H1 (cell line): Measurements from ENCODE around the gene GALNT18. TPM values are rescaled to one million over a fixed set of nuclear protein-coding genes. Genes with fewer than 3 reads are reported as not detected.

Experiments
- CTCF ChIA-PET: fragments of 300-600 bp; sonication (Branson Sonifier 250); formaldehyde crosslinking; loops from one replicate; lab custom pipeline; 2021; ENCODE audit not compliant: partially characterized antibody; lab: Charles Lee
- POLR2A ChIA-PET: fragments of 300-600 bp; sonication (Branson Sonifier 250); formaldehyde crosslinking; loops from one replicate; lab custom pipeline; 2021; ENCODE audit warnings: inconsistent platforms; ENCODE audit not compliant: partially characterized antibody; lab: Charles Lee
- DNase-seq, 2 experiments: peaks; one replicate each; pipeline versions ENCODE4 v3.0.0 to v3.0.0-alpha.2; 2010 to 2022; ENCODE audit warnings: low spot score in 2 of 2, low read depth in 1 of 2, mixed read lengths in 1 of 2
- FAIRE-seq: peaks from 2 replicates; lab custom pipeline; 2011; peaks lifted over from hg19 to GRCh38; lab: Jason Lieb, UNC
- H2AFZ ChIP-seq: 2 replicates; pipeline ENCODE4 v1.8.1; 2012; ENCODE audit warnings: low read length, inconsistent platforms
- H2AK5ac ChIP-seq: 2 replicates; pipeline ENCODE4 v1.6.1; 2013; ENCODE audit warnings: low read depth, low read length
- H2BK120ac ChIP-seq: replicated peaks from 2 replicates; pipeline ENCODE3; 2013; ENCODE audit warnings: low read depth, low read length, inconsistent platforms
- H2BK12ac ChIP-seq: 2 replicates; pipeline ENCODE4 v1.6.1; 2013; ENCODE audit warnings: low read depth, low read length
- H2BK15ac ChIP-seq: 2 replicates; pipeline ENCODE4 v1.6.1; 2013; ENCODE audit warnings: low read length
- H2BK20ac ChIP-seq: 2 replicates; pipeline ENCODE4 v1.6.1; 2013; ENCODE audit warnings: low read length
- H2BK5ac ChIP-seq: 2 replicates; pipeline ENCODE4 v1.6.1; 2013; ENCODE audit warnings: low read depth, low read length
- H3K14ac ChIP-seq: 2 replicates; pipeline ENCODE4 v1.6.1; 2013; ENCODE audit warnings: inconsistent platforms; ENCODE audit not compliant: insufficient read length
- H3K18ac ChIP-seq: 2 replicates; pipeline ENCODE4 v1.6.1; 2013; ENCODE audit warnings: low read length; ENCODE audit errors: extremely low read depth
- H3K23ac ChIP-seq: 2 replicates; pipeline ENCODE4 v1.6.1; 2013; ENCODE audit warnings: inconsistent platforms; ENCODE audit not compliant: insufficient read length
- H3K23me2 ChIP-seq: 2 replicates; pipeline ENCODE4 v1.6.1; 2013; ENCODE audit warnings: low read depth, low read length
- H3K27ac ChIP-seq: 2 replicates; pipeline ENCODE4 v1.6.1; 2011; ENCODE audit warnings: low read depth, low read length, inconsistent platforms
- H3K27me3 ChIP-seq, 4 experiments: replicated peaks in 1 of 4; 1 replicate in 1 of 4; 2 replicates in 3 of 4; pipeline versions ENCODE4 v1.6.1 to v1.8.1; 2011 to 2013; ENCODE audit warnings: low read length in 3 of 4, mild to moderate bottlenecking in 3 of 4, inconsistent platforms in 2 of 4, mixed read lengths in 2 of 4, moderate library complexity in 1 of 4; ENCODE audit not compliant: control insufficient read depth in 3 of 4, insufficient read depth in 3 of 4; ENCODE audit errors: extremely low read depth in 1 of 4
- H3K36me3 ChIP-seq, 4 experiments: 2 replicates each; pipeline versions ENCODE4 v1.6.1 to v1.8.1; 2011 to 2013; ENCODE audit warnings: mild to moderate bottlenecking in 4 of 4, low read length in 3 of 4, moderate library complexity in 2 of 4, control low read depth in 1 of 4, inconsistent platforms in 1 of 4; ENCODE audit not compliant: insufficient read depth in 4 of 4, control insufficient read depth in 2 of 4
- H3K4ac ChIP-seq: replicated peaks from 2 replicates; pipeline ENCODE3; 2013; ENCODE audit warnings: low read length, low read depth, mixed read lengths, inconsistent platforms; ENCODE audit not compliant: insufficient read length
- H3K4me1 ChIP-seq, 4 experiments: replicated peaks in 1 of 4; 1 replicate in 1 of 4; 2 replicates in 3 of 4; pipeline versions ENCODE4 v1.6.1 to v1.8.1; 2011 to 2013; ENCODE audit warnings: low read length in 3 of 4, inconsistent platforms in 2 of 4, mixed read lengths in 1 of 4; ENCODE audit not compliant: insufficient read depth in 4 of 4, control insufficient read depth in 3 of 4
- H3K4me2 ChIP-seq, 2 experiments: 2 replicates each; pipeline versions ENCODE4 v1.6.1 to v1.8.1; 2011 to 2013; ENCODE audit warnings: low read depth in 2 of 2, low read length in 2 of 2, control low read depth in 1 of 2, inconsistent platforms in 1 of 2, mild to moderate bottlenecking in 1 of 2; ENCODE audit not compliant: insufficient read depth in 1 of 2
- H3K4me3 ChIP-seq, 4 experiments: fragments of 200-600, 300-600 bp in 1 of 4; sonication (generic), shearing (Covaris generic), sonication (Bioruptor Twin) in 1 of 4; 2 replicates each; pipeline versions ENCODE4 v1.5.1 to v1.8.1; 2011 to 2016; ENCODE audit warnings: low read length in 4 of 4, low read depth in 3 of 4, control low read depth in 2 of 4, inconsistent platforms in 2 of 4, mild to moderate bottlenecking in 2 of 4, mixed read lengths in 1 of 4, moderate library complexity in 1 of 4; ENCODE audit not compliant: insufficient read depth in 2 of 4; ENCODE audit errors: extremely low read depth in 1 of 4
- H3K56ac ChIP-seq: replicated peaks from 2 replicates; pipeline ENCODE3; 2013; ENCODE audit warnings: low read depth, mild to moderate bottlenecking, mixed read lengths, low read length, inconsistent platforms; ENCODE audit not compliant: insufficient read length
- H3K79me1 ChIP-seq: 2 replicates; pipeline ENCODE4 v1.6.1; 2013; ENCODE audit warnings: low read depth, low read length, control low read depth
- H3K79me2 ChIP-seq, 2 experiments: 2 replicates each; pipeline versions ENCODE4 v1.6.1 to v1.8.1; 2012 to 2013; ENCODE audit warnings: low read length in 2 of 2, mild to moderate bottlenecking in 2 of 2, inconsistent platforms in 1 of 2; ENCODE audit not compliant: insufficient read depth in 2 of 2, control insufficient read depth in 1 of 2
- H3K9ac ChIP-seq, 4 experiments: replicated peaks in 1 of 4; 1 replicate in 1 of 4; 2 replicates in 3 of 4; pipeline versions ENCODE4 v1.6.1 to v1.8.1; 2011 to 2013; ENCODE audit warnings: low read depth in 3 of 4, low read length in 3 of 4, control low read depth in 2 of 4, mild to moderate bottlenecking in 2 of 4, moderate library complexity in 2 of 4, inconsistent platforms in 1 of 4; ENCODE audit errors: extremely low read depth in 1 of 4
- H3K9me3 ChIP-seq, 2 experiments: 2 replicates each; pipeline versions ENCODE4 v1.6.1 to v1.8.1; 2012 to 2013; ENCODE audit warnings: mild to moderate bottlenecking in 2 of 2, moderate library complexity in 2 of 2, control low read depth in 1 of 2, inconsistent platforms in 1 of 2, low read depth in 1 of 2, low read length in 1 of 2, mixed read lengths in 1 of 2; ENCODE audit not compliant: insufficient read depth in 2 of 2
- H4K20me1 ChIP-seq, 2 experiments: replicated peaks in 1 of 2; 2 replicates each; pipeline versions ENCODE3 to v1.8.1; 2011 to 2013; ENCODE audit warnings: inconsistent platforms in 2 of 2, low read length in 2 of 2, mild to moderate bottlenecking in 1 of 2; ENCODE audit not compliant: insufficient read depth in 2 of 2, control insufficient read depth in 1 of 2
- H4K5ac ChIP-seq: 2 replicates; pipeline ENCODE4 v1.6.1; 2013; ENCODE audit warnings: low read length, low read depth, mixed read lengths, inconsistent platforms; ENCODE audit not compliant: insufficient read length
- H4K8ac ChIP-seq: 2 replicates; pipeline ENCODE4 v1.8.0; 2013; ENCODE audit warnings: mild to moderate bottlenecking, moderate library complexity, low read length, inconsistent platforms; ENCODE audit not compliant: insufficient read depth; ENCODE audit errors: extremely low read depth
- H4K91ac ChIP-seq: replicated peaks from 2 replicates; pipeline ENCODE3; 2013; ENCODE audit warnings: low read length, mixed read lengths, inconsistent platforms; ENCODE audit not compliant: insufficient read length
- CHD1 ChIP-seq: IDR thresholded peaks from 2 replicates; pipeline ENCODE4 v1.6.1; 2012; ENCODE audit warnings: low read depth, low read length, improper control_type of control experiment
- PHF8 ChIP-seq: fragments of 200-600 bp; sonication (generic); conservative IDR thresholded peaks from 2 replicates; pipeline ENCODE4 v1.7.1; 2012; ENCODE audit warnings: low read depth, mild to moderate bottlenecking, inconsistent platforms, low read length, moderate library complexity
- SIX5 ChIP-seq: IDR thresholded peaks from 2 replicates; pipeline ENCODE4 v1.6.1; 2011; ENCODE audit warnings: mild to moderate bottlenecking, low read depth, low read length
- SUZ12 ChIP-seq: fragments of 200-600 bp; sonication (generic); IDR thresholded peaks from 2 replicates; pipeline ENCODE4 v1.6.1; 2012; ENCODE audit warnings: mild to moderate bottlenecking, inconsistent platforms, low read length, moderate library complexity, mixed read lengths
- TAF1 ChIP-seq: IDR thresholded peaks from 2 replicates; pipeline ENCODE4 v1.6.1; 2011; ENCODE audit warnings: mild to moderate bottlenecking, low read depth, low read length
- TAF7 ChIP-seq: optimal IDR thresholded peaks from 2 replicates; pipeline ENCODE3; 2011; ENCODE audit warnings: low read depth, mild to moderate bottlenecking, inconsistent platforms, low read length, moderate library complexity, borderline replicate concordance
- USF2 ChIP-seq: IDR thresholded peaks from 2 replicates; pipeline ENCODE4 v1.6.1; 2011; ENCODE audit warnings: low read length, improper control_type of control experiment
- WGBS, 2 experiments: shearing (Covaris generic) in 1 of 2; methylation state at CpG; one replicate each; pipeline versions ENCODE4 v1.1.6 to v1.1.7; 2013 to 2015; ENCODE audit warnings: low lambda C conversion rate in 2 of 2, mixed read lengths in 2 of 2, inconsistent platforms in 1 of 2, low coverage in 1 of 2, missing lambda C conversion rate in 1 of 2; ENCODE audit not compliant: insufficient replicate concordance in 2 of 2, insufficient coverage in 1 of 2, insufficient read length in 1 of 2; ENCODE audit errors: extremely low coverage in 1 of 2, missing lambda C conversion rate in 1 of 2; 5-methylcytosine and 5-hydroxymethylcytosine counted together
- polyA plus RNA-seq, 7 experiments: library from polyadenylated mRNA; depleted of rRNA in 3 of 7; stranded (reverse) in 5 of 7; unstranded in 2 of 7; fragments of >200 nt in 5 of 7; fragments of 200-250 nt in 2 of 7; gene quantifications; 1 replicate in 5 of 7; 2 replicates in 1 of 7; 4 replicates in 1 of 7; pipeline versions ENCODE4 v1.2.1 to v1.2.3, GENCODE V29; 2011 to 2013; ENCODE audit warnings: missing spikeins in 2 of 7, mixed read lengths in 2 of 7
- total RNA-seq: library from RNA; stranded (reverse); fragmentation: NEBNext Ultra II Directional; extraction: Animal tissue kit (Norgen Biotek cat#: 25700); gene quantifications from 2 replicates; pipeline ENCODE4 v1.2.1, GENCODE V29; 2021

Gene GALNT18
- total and polyA plus RNA-seq, 2 of the 8 experiments (the other 6 are each of a cell fraction or from before 2014, with no cell fraction given): 6.0 to 9.4 TPM

- no peak overlapping the region for H3K18ac ChIP-seq
- H3K4me3 ChIP-seq: no peak overlapping the region
- no peak overlapping the region for H3K56ac ChIP-seq
- H2BK15ac ChIP-seq: no peak overlapping the region
- H2AK5ac ChIP-seq: no peak overlapping the region
- H3K27me3 ChIP-seq: no peaks in the 10 kb centered on the region; a peak in 1 of 7 replicates
- 100% methylated on average over 1 of the region's 1 CpG; no CpG with 5 or more reads in 1 of the 2 experiments for WGBS, 2 experiments
- no peak overlapping the region for H2BK12ac ChIP-seq
- no peaks in the 10 kb centered on the region for H3K4me1 ChIP-seq
- H3K36me3 ChIP-seq: no peaks in the 10 kb centered on the region
- H4K20me1 ChIP-seq: no peaks in the 10 kb centered on the region
- DNase-seq: no peak
- TF ChIP-seq TAF7: no peak
- TF ChIP-seq SIX5: no peak
- no peak for TF ChIP-seq USF2
- no peak for TF ChIP-seq TAF1
- TF ChIP-seq SUZ12: no peak
- no peak for TF ChIP-seq CHD1
- no peak for TF ChIP-seq PHF8
- peaks cover 0 to 4% of the 10 kb centered on the region in 2 experiments; a peak in 2 of 4 replicates for H3K9me3 ChIP-seq
- no peak overlapping the region for H2AFZ ChIP-seq
- H3K23me2 ChIP-seq: no peaks in the 10 kb centered on the region; the same call in 1 of the 2 replicates
- no peak for FAIRE-seq
- no peak overlapping the region for H2BK20ac ChIP-seq
- ChIA-PET CTCF (interaction anchor here (0.7 to 2.6 kb wide), 6 partner anchors 13 to 569 kb away, joined by 3 to 13 read pairs (median 4); no protein-coding TSS in a partner anchor), POLR2A (no interaction called here)
- H4K91ac ChIP-seq: no peak overlapping the region
- no peak overlapping the region for H3K4me2 ChIP-seq
- no peak overlapping the region for H2BK120ac ChIP-seq
- H3K4ac ChIP-seq: no peak overlapping the region
- H3K27ac ChIP-seq: no peak overlapping the region
- H3K79me1 ChIP-seq: no peaks in the 10 kb centered on the region
- no peak overlapping the region for H3K9ac ChIP-seq
- no peaks in the 10 kb centered on the region for H3K79me2 ChIP-seq
- no peak overlapping the region for H4K8ac ChIP-seq
- no peak overlapping the region for H3K14ac ChIP-seq
- H4K5ac ChIP-seq: no peak overlapping the region
- H3K23ac ChIP-seq: no peak overlapping the region
- H2BK5ac ChIP-seq: no peak overlapping the region
Measured at GRCh38 chr11:11640152-11640551, 18.3 kb upstream of the GALNT18 start.
